K562 (cell line): ENCODE measurements around the gene CEACAM20. TPM values are rescaled to one million over a fixed set of nuclear protein-coding genes. Genes with fewer than 3 reads are reported as not detected.
"Not testable (repeated sequence)": the region's sequence is repeated elsewhere in the genome, so short reads cannot be mapped to it uniquely, and the experiment has no call there.

Experiments
- ATAC-seq: fragments of 200-7000 bp; cut with Tn5 transposase; 3 replicates; pipeline ENCODE4 v1.9.1; 2020; ENCODE audit warnings: moderate library complexity
- BruUV-seq: library from RNA; stranded (reverse); fragments of 400-500 nt; replicated peaks from 2 replicates; lab custom pipeline; 2021; lab: Mats Ljungman, UMichigan
- CTCF ChIA-PET: fragments of 300-600 bp; formaldehyde crosslinking; extraction: SDS; loops from one replicate; lab custom pipeline; 2021; ENCODE audit warnings: low intra/inter-chr PET ratio; lab: Yijun Ruan, JAX
- POLR2A ChIA-PET: fragments of 300-600, 350-650 bp; sonication (Branson Sonifier 250); formaldehyde crosslinking; extraction: SDS; loops from one replicate; lab custom pipeline; 2021; ENCODE audit warnings: antibody characterized with exemption, inconsistent platforms; lab: Yijun Ruan, JAX
- DNase-seq, 4 experiments: peaks; one replicate each; pipeline versions ENCODE4 v3.0.0 to v3.0.0-alpha.2; 2011 to 2018; ENCODE audit warnings: low spot score in 3 of 4, mixed read lengths in 3 of 4; ENCODE audit errors: extremely low read depth in 1 of 4
- FAIRE-seq: peaks from 2 replicates; lab custom pipeline; 2011; peaks lifted over from hg19 to GRCh38; lab: Jason Lieb, UNC
- H2AFZ ChIP-seq: 2 replicates; pipeline ENCODE4 v1.6.0; 2011; ENCODE audit warnings: low read depth, low read length, control low read depth, inconsistent platforms
- H3K27ac ChIP-seq: fragments of 200-600 bp; 3 replicates; pipeline ENCODE4 v1.8.0; 2011; ENCODE audit warnings: low read depth, mild to moderate bottlenecking, control low read depth, inconsistent platforms, low read length, moderate library complexity, mixed read lengths; ENCODE audit errors: extremely low read depth
- H3K27me3 ChIP-seq, 2 experiments: fragments of 300-600 bp in 1 of 2; 2 replicates in 1 of 2; 3 replicates in 1 of 2; pipeline versions ENCODE4 v1.6.0 to v1.8.0; 2011; ENCODE audit warnings: inconsistent platforms in 2 of 2, low read length in 2 of 2, mild to moderate bottlenecking in 1 of 2, mixed read lengths in 1 of 2, moderate library complexity in 1 of 2; ENCODE audit not compliant: control insufficient read depth in 2 of 2, insufficient read depth in 2 of 2
- H3K36me3 ChIP-seq: fragments of 300-600 bp; 3 replicates; pipeline ENCODE4 v1.8.0; 2011; ENCODE audit warnings: mild to moderate bottlenecking, low read length, inconsistent platforms; ENCODE audit not compliant: control insufficient read depth, insufficient read depth
- H3K4me1 ChIP-seq, 2 experiments: fragments of 200-600 bp in 1 of 2; replicated peaks in 1 of 2; 2 replicates in 1 of 2; 3 replicates in 1 of 2; pipeline versions ENCODE4 v1.5.1 to v1.8.0; 2011; ENCODE audit warnings: inconsistent platforms in 2 of 2, low read length in 2 of 2, mild to moderate bottlenecking in 1 of 2, mixed read lengths in 1 of 2, moderate library complexity in 1 of 2; ENCODE audit not compliant: control insufficient read depth in 2 of 2, insufficient read depth in 2 of 2
- H3K4me2 ChIP-seq: 2 replicates; pipeline ENCODE4 v1.6.1; 2011; ENCODE audit warnings: low read length, control low read depth, inconsistent platforms, mixed read lengths; ENCODE audit not compliant: insufficient read depth
- H3K4me3 ChIP-seq: fragments of 200-600 bp; sonication (generic), shearing (Covaris generic); 2 replicates; pipeline ENCODE4 v1.5.1; 2016; ENCODE audit warnings: control low read depth, inconsistent platforms
- H3K79me2 ChIP-seq: fragments of 200-600 bp; 3 replicates; pipeline ENCODE4 v1.8.0; 2011; ENCODE audit warnings: low read length, inconsistent platforms; ENCODE audit not compliant: control insufficient read depth, insufficient read depth
- H3K9ac ChIP-seq, 2 experiments: 2 replicates each; pipeline versions ENCODE4 v1.6.0 to v1.6.1; 2011; ENCODE audit warnings: low read depth in 2 of 2, low read length in 2 of 2, control low read depth in 1 of 2, inconsistent platforms in 1 of 2, mild to moderate bottlenecking in 1 of 2, mixed read lengths in 1 of 2; ENCODE audit not compliant: insufficient read depth in 1 of 2
- H3K9me1 ChIP-seq: one replicate; pipeline ENCODE4 v1.6.0; 2011; ENCODE audit warnings: inconsistent platforms, mild to moderate bottlenecking, low read length, moderate library complexity; ENCODE audit not compliant: control insufficient read depth, insufficient read depth
- H3K9me3 ChIP-seq: replicated peaks from 2 replicates; pipeline ENCODE4 v1.5.1; 2011; ENCODE audit warnings: low read depth, low read length, inconsistent platforms; ENCODE audit not compliant: control insufficient read depth, insufficient read depth
- H4K20me1 ChIP-seq: replicated peaks from 2 replicates; pipeline ENCODE4 v1.6.1; 2011; ENCODE audit warnings: low read length, inconsistent platforms, mixed read lengths; ENCODE audit not compliant: control insufficient read depth, insufficient read depth
- CXXC5 ChIP-seq: fragments of 250-450 bp; sonication (Bioruptor Pico); IDR thresholded peaks from 2 replicates; pipeline ENCODE4 v1.8.0; 2022; ENCODE audit warnings: inconsistent platforms, mild to moderate bottlenecking, moderate library complexity
- ELF4 ChIP-seq: fragments of 450-650 bp; formaldehyde crosslinking; IDR thresholded peaks from 2 replicates; pipeline ENCODE4 v1.4.0; 2022; ENCODE audit warnings: missing genetic modification characterization
- MCM2 ChIP-seq: fragments of 450-650 bp; IDR thresholded peaks from 2 replicates; pipeline ENCODE4 v1.6.1; 2017; ENCODE audit warnings: low read depth, mild to moderate bottlenecking
- MEF2A ChIP-seq: IDR thresholded peaks from 2 replicates; pipeline ENCODE4 v1.6.1; 2011; ENCODE audit warnings: low read depth, mild to moderate bottlenecking, low read length, moderate library complexity; ENCODE audit not compliant: control insufficient read depth
- PTBP1 ChIP-seq: fragments of 200-400 bp; formaldehyde crosslinking; IDR thresholded peaks from 2 replicates; pipeline ENCODE4 v1.6.1; 2017; ENCODE audit warnings: low read depth, low read length
- SRSF9 ChIP-seq: fragments of 200-400 bp; formaldehyde crosslinking; IDR thresholded peaks from 2 replicates; pipeline ENCODE4 v1.6.1; 2017; ENCODE audit warnings: low read depth, low read length, borderline replicate concordance
- TARDBP ChIP-seq: fragments of 450-650 bp; IDR thresholded peaks from 2 replicates; pipeline ENCODE4 v1.6.1; 2016
- TRIM24 ChIP-seq, 2 experiments: fragments of 450-650 bp; IDR thresholded peaks; 2 replicates each; pipeline ENCODE4 v1.6.1; 2016
- XRCC3 ChIP-seq: fragments of 450-650 bp; IDR thresholded peaks from 2 replicates; pipeline ENCODE4 v1.6.1; 2017; ENCODE audit warnings: mild to moderate bottlenecking, moderate library complexity
- ZBTB26 ChIP-seq: fragments of 450-650 bp; formaldehyde crosslinking; IDR thresholded peaks from 2 replicates; pipeline ENCODE4 v1.4.0; 2022; ENCODE audit warnings: missing genetic modification characterization
- ZC3H8 ChIP-seq: fragments of 450-650 bp; IDR thresholded peaks from 2 replicates; pipeline ENCODE4 v1.6.1; 2017
- ZNF436 ChIP-seq: fragments of 250-450, 450-650 bp; sonication (Bioruptor Pico); formaldehyde crosslinking; IDR thresholded peaks from 2 replicates; pipeline ENCODE4 v1.7.0; 2020; ENCODE audit warnings: mild to moderate bottlenecking
- ZNF75A ChIP-seq: fragments of 450-650 bp; formaldehyde crosslinking; IDR thresholded peaks from 2 replicates; pipeline ENCODE4 v1.4.0; 2020; ENCODE audit warnings: mild to moderate bottlenecking
- WGBS: fragments of 100-300 bp; shearing (Covaris generic); methylation state at CpG from one replicate; pipeline ENCODE4 v1.1.6; 2016; ENCODE audit warnings: low coverage, mixed read lengths; ENCODE audit not compliant: insufficient coverage; ENCODE audit errors: missing lambda C conversion rate; 5-methylcytosine and 5-hydroxymethylcytosine counted together
- in situ Hi-C: fragments of 300-500 bp; cut with MboI; formaldehyde crosslinking; loops from 4 replicates; pipeline ENCODE4 v1.15.0; 2018; ENCODE audit warnings: inconsistent platforms, mixed read lengths
- intact Hi-C: fragments of 100-400 bp; cut with micrococcal nuclease; formaldehyde crosslinking; loops from 2 replicates; pipeline ENCODE4 v1.14.2; 2022
- polyA plus RNA-seq, 8 experiments: library from polyadenylated mRNA; depleted of rRNA in 4 of 8; stranded (reverse) in 5 of 8; unstranded in 3 of 8; fragments of >200 nt; fragmentation: Nextera tagmentation in 2 of 8; fragmentation: Illumina TruSeq in 1 of 8; extraction: Ambion mirVana in 2 of 8; extraction: Trizol in 1 of 8; gene quantifications; 2 replicates each; pipeline versions ENCODE4 v1.2.1 to v1.2.3, GENCODE V29; 2011 to 2014; ENCODE audit warnings: inconsistent platforms in 1 of 8, missing spikeins in 1 of 8
- total RNA-seq, 7 experiments: library from RNA; depleted of rRNA in 6 of 7; stranded (reverse); fragments of >200 nt in 6 of 7; fragmentation: Illumina TruSeq in 2 of 7; extraction: Trizol in 2 of 7; gene quantifications; 2 replicates each; pipeline versions ENCODE4 v1.2.1 to v1.2.3, GENCODE V29; 2011 to 2021; ENCODE audit warnings: low replicate concordance in 1 of 7

CEACAM20 gene
- total and polyA plus RNA-seq, 9 of the 15 experiments (the other 6 are each of a cell fraction or from before 2014, with no cell fraction given), result not detected

- TF ChIP-seq ZBTB26 (no peak), SRSF9 (no peak), ZNF436 (CRISPR knock-in tag) (no peak), CXXC5 (CRISPR knock-in tag) (no peak), ZNF75A (CRISPR knock-in tag) (peak; percentile 99), MCM2 (no peak), XRCC3 (peak; percentile 98), PTBP1 (no peak), ELF4 (no peak), TRIM24 (IDR thresholded peaks at IDR 0.05) (peak in 1 of 2 experiments; percentile 88; a peak in 2 of 4 replicates), TARDBP (no peak), MEF2A (no peak), ZC3H8 (no peak)
Observed at GRCh38 chr19:44476559-44477408, 52.7 kb downstream of the CEACAM20 start (continued).

GRCh38 chr19:44468730-44469129 is 60.7 kb downstream of the CEACAM20 start:
- FAIRE-seq, BruUV-seq: not testable (repeated sequence)

GRCh38 chr19:44462600-44463286 is 66.7 kb downstream of the CEACAM20 start:
- CTCF ChIA-PET, H3K27me3 ChIP-seq, H4K20me1 ChIP-seq, DNase-seq, H3K79me2 ChIP-seq, intact Hi-C loops, H3K9me3 ChIP-seq, H3K4me3 ChIP-seq, BruUV-seq, POLR2A ChIA-PET, ATAC-seq, H3K36me3 ChIP-seq, H3K27ac ChIP-seq, H3K9ac ChIP-seq, H3K9me1 ChIP-seq, H2AFZ ChIP-seq, FAIRE-seq, in situ Hi-C loops, H3K4me2 ChIP-seq, H3K4me1 ChIP-seq: not testable (repeated sequence)
- WGBS, result 0% methylated on average over 3 of the region's 3 CpGs

More at GRCh38 chr19:44468730-44469129, 60.7 kb downstream of the CEACAM20 start:
- H3K27me3 ChIP-seq, H3K27ac ChIP-seq, POLR2A ChIA-PET, in situ Hi-C loops, H3K36me3 ChIP-seq, H4K20me1 ChIP-seq, intact Hi-C loops, H2AFZ ChIP-seq, DNase-seq, CTCF ChIA-PET, H3K9me1 ChIP-seq, H3K79me2 ChIP-seq, H3K9ac ChIP-seq, ATAC-seq, H3K9me3 ChIP-seq, H3K4me3 ChIP-seq, H3K4me2 ChIP-seq, H3K4me1 ChIP-seq: not testable (repeated sequence)
- 0% methylated on average over 5 of the region's 5 CpGs for WGBS
